ENCODE results near the gene HDDC3. TPM values are rescaled to one million over a fixed set of nuclear protein-coding genes. Genes with fewer than 3 reads are reported as not detected.

Gene HDDC3
- total and polyA plus RNA-seq, 9 of the 15 experiments (the other 6 are each of a cell fraction or from before 2014, with no cell fraction given) = 14.9 to 55.8 (median 36.9) TPM

DNA sequence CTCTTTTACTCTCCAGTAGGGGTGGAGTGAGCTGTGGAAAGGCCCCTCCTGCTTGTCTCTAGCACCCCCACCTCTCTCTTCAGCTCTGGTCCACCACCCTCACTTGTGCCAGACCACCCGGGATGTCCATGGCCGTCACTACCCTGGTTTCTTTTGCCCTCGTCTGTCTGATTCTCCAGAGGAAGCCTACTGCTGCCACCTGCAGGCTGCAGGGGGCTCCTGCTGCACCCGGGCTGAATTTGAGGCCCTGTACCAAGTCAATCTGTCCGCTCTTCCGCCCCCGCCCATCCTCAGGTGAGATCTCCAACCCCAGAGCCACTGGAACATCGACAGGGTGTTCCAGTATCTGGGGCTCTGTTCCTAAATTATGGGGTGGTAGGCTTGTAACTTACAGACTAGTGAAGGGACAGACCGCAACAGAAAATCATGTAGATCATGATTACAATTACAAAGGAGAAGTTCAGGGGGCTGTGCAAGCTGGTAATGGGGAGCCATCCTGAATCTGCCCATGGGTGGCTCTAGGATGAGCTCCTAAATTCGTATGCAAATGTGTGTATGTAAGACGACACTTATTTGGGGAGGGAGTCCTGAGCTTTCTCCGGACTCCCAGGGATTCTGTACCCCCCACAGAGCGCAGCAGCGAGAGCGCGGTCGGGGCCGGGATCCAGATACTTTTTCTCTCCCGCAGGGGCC lies 2.1 kb upstream of the HDDC3 start (continued):
- TF ChIP-seq, protein P1, sequence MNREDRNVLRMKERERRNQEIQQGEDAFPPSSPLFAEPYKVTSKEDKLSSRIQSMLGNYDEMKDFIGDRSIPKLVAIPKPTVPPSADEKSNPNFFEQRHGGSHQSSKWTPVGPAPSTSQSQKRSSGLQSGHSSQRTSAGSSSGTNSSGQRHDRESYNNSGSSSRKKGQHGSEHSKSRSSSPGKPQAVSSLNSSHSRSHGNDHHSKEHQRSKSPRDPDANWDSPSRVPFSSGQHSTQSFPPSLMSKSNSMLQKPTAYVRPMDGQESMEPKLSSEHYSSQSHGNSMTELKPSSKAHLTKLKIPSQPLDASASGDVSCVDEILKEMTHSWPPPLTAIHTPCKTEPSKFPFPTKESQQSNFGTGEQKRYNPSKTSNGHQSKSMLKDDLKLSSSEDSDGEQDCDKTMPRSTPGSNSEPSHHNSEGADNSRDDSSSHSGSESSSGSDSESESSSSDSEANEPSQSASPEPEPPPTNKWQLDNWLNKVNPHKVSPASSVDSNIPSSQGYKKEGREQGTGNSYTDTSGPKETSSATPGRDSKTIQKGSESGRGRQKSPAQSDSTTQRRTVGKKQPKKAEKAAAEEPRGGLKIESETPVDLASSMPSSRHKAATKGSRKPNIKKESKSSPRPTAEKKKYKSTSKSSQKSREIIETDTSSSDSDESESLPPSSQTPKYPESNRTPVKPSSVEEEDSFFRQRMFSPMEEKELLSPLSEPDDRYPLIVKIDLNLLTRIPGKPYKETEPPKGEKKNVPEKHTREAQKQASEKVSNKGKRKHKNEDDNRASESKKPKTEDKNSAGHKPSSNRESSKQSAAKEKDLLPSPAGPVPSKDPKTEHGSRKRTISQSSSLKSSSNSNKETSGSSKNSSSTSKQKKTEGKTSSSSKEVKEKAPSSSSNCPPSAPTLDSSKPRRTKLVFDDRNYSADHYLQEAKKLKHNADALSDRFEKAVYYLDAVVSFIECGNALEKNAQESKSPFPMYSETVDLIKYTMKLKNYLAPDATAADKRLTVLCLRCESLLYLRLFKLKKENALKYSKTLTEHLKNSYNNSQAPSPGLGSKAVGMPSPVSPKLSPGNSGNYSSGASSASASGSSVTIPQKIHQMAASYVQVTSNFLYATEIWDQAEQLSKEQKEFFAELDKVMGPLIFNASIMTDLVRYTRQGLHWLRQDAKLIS (CRISPR knock-in tag; IDR thresholded peaks at IDR 0.05) = no peak
- TF ChIP-seq ZNF589 (CRISPR knock-in tag; IDR thresholded peaks at IDR 0.05; ENCODE audit: low read depth) = no peak
- no peak for TF ChIP-seq ELF4 (CRISPR knock-in tag; IDR thresholded peaks at IDR 0.05)
- TF ChIP-seq, protein P2, sequence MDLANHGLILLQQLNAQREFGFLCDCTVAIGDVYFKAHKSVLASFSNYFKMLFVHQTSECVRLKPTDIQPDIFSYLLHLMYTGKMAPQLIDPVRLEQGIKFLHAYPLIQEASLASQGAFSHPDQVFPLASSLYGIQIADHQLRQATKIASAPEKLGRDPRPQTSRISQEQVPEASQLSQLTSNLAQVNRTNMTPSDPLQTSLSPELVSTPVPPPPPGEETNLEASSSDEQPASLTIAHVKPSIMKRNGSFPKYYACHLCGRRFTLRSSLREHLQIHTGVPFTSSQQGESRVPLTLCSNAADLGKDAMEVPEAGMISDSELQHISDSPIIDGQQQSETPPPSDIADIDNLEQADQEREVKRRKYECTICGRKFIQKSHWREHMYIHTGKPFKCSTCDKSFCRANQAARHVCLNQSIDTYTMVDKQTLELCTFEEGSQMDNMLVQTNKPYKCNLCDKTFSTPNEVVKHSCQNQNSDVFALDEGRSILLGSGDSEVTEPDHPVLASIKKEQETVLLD (IDR thresholded peaks at IDR 0.05) = no peak
- peak; percentile 25 for TF ChIP-seq BRD9 (IDR thresholded peaks at IDR 0.05; ENCODE audit: low read depth, partially characterized antibody)
- TF ChIP-seq, protein P3, sequence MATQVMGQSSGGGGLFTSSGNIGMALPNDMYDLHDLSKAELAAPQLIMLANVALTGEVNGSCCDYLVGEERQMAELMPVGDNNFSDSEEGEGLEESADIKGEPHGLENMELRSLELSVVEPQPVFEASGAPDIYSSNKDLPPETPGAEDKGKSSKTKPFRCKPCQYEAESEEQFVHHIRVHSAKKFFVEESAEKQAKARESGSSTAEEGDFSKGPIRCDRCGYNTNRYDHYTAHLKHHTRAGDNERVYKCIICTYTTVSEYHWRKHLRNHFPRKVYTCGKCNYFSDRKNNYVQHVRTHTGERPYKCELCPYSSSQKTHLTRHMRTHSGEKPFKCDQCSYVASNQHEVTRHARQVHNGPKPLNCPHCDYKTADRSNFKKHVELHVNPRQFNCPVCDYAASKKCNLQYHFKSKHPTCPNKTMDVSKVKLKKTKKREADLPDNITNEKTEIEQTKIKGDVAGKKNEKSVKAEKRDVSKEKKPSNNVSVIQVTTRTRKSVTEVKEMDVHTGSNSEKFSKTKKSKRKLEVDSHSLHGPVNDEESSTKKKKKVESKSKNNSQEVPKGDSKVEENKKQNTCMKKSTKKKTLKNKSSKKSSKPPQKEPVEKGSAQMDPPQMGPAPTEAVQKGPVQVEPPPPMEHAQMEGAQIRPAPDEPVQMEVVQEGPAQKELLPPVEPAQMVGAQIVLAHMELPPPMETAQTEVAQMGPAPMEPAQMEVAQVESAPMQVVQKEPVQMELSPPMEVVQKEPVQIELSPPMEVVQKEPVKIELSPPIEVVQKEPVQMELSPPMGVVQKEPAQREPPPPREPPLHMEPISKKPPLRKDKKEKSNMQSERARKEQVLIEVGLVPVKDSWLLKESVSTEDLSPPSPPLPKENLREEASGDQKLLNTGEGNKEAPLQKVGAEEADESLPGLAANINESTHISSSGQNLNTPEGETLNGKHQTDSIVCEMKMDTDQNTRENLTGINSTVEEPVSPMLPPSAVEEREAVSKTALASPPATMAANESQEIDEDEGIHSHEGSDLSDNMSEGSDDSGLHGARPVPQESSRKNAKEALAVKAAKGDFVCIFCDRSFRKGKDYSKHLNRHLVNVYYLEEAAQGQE (IDR thresholded peaks at IDR 0.05; ENCODE audit: borderline replicate concordance) = peak; percentile 64; the same call in 1 of the 2 replicates
- TF ChIP-seq, protein P3 (CRISPR knock-in tag; IDR thresholded peaks at IDR 0.05; ENCODE audit: low read depth) = no peak
- TF ChIP-seq ZNF263 (CRISPR knock-in tag; IDR thresholded peaks at IDR 0.05; ENCODE audit: borderline replicate concordance) = no peak
- peak; percentile 78 for TF ChIP-seq STAG1 (CRISPR knock-in tag; IDR thresholded peaks at IDR 0.05; ENCODE audit: borderline replicate concordance)
- TF ChIP-seq JUND (IDR thresholded peaks at IDR 0.05; ENCODE audit: borderline replicate concordance, low read depth, low read length) = peak; percentile 42; the same call in 1 of the 2 replicates
- TF ChIP-seq JUND (tag; IDR thresholded peaks at IDR 0.05; ENCODE audit: borderline replicate concordance, low read depth, low read length) = peak; percentile 28; the same call in 1 of the 3 replicates
- TF ChIP-seq MYNN (IDR thresholded peaks at IDR 0.05) = no peak
- no peak for TF ChIP-seq MYNN (CRISPR knock-in tag; IDR thresholded peaks at IDR 0.05)
- peak in 1 of 2 experiments; percentile 73; a peak in 1 of 4 replicates for TF ChIP-seq RCOR1 (IDR thresholded peaks at IDR 0.05; ENCODE audit: borderline replicate concordance in 1 of 2, low read depth in 2 of 2, low read length in 2 of 2)
